GM19468 (cell line): Measurements from ENCODE around the gene RASSF5.
"Not testable (repeated sequence)": the region's sequence is repeated elsewhere in the genome, so short reads cannot be mapped to it uniquely, and the experiment has no call there.

Experiments
- ATAC-seq: cut with Tn5 transposase; IDR thresholded peaks from one replicate; pipeline ENCODE4 v1.9.1; 2021; ENCODE audit warnings: mild to moderate bottlenecking, moderate library complexity, moderate number of reproducible peaks; ENCODE audit not compliant: unreplicated experiment; ENCODE audit errors: extremely low read depth

RASSF5 gene

DNA sequence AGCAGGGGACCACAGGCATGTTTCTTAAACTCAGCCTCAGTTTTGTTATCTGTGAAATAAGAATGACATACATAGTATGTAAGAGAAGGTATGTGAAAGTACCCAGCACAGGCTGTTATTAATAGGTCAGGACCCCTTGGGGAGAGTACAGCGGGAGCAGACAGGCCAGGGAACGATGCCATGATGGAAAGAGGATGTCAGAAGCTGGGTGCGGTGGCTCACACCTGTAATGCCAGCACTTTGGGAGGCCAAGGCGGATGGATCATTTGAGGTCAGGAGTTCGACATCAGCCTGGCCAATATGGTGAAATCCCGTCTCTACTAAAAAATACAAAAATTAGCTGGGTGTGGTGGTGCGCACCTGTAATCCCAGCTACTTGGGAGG is 73.8 kb downstream of the RASSF5 start:
- not testable (repeated sequence) for ATAC-seq

DNA sequence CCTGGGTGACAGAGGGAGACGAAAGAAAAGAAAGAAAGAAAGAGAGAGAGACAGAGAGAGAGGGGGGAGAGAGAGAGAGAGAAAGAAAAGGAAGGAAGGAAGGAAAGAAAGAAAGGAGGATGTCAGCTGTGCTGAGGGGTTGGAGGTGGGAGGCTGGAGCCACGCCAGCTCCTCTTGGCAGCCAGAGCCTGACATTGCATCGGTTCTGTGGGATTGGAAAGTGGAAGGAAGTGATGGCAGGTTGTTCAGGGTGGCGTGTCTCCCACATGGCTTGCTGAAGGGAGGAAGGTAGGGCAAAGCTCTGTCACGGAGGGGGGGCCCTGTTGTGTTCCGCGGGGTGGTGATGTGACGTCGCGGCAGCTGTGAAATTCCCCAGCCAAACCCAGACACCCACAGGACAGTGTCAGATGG is 74.2 kb downstream of the RASSF5 start:
- ATAC-seq = no peak

DNA sequence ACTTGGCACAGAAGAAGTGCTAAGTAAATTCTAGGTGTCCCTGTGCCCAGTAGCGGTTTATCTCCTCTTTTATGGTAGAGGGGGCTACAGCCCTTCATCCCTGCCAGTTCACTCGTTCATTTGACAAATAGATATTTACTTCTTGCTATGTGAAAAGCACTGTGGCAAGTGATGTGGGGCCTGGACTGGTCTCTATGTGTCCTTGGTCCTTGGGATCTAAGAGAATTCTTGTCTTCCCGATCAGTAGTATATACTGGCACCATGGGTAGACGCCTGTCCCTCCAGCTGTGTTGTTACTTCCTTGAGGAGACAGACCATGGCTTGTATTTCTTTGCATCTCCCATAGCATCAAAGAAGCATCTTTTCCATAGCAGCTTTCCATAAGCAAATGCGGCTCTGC is 75.2 kb downstream of the RASSF5 start:
- ATAC-seq = no peak

DNA sequence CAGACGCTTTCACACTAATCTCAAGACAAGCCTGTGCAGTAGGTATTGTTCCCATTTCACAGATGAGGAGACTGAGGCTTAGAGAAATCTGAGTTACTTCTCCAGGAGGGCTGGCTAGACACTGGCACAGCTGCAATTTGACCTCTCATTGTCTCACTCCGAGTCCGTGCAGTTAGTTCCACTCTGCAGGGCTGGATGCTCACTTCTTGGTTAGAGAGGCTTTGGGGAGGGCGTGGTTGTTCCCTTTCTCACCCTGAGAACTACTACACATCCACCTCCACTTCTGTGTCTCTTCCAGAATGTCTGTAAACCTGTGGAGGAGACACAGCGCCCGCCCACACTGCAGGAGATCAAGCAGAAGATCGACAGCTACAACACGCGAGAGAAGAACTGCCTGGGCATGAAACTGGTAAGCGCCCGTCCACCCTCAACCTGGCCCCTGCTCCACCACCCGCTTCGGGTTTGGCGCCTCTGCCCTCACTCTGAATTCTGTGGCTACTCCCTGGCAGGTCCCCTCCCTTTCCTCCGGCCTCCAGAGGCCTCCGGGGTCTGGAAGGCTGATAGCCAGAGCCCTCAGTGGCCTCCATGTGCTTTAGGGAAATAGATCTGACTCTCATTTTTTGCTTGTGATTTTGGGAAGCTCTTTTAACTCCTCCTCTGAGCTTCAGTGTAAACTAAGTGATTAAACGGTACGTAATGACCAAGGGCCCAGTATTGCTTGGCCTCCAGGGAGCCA is 75.8 kb downstream of the RASSF5 start:
- ATAC-seq = no peak

DNA sequence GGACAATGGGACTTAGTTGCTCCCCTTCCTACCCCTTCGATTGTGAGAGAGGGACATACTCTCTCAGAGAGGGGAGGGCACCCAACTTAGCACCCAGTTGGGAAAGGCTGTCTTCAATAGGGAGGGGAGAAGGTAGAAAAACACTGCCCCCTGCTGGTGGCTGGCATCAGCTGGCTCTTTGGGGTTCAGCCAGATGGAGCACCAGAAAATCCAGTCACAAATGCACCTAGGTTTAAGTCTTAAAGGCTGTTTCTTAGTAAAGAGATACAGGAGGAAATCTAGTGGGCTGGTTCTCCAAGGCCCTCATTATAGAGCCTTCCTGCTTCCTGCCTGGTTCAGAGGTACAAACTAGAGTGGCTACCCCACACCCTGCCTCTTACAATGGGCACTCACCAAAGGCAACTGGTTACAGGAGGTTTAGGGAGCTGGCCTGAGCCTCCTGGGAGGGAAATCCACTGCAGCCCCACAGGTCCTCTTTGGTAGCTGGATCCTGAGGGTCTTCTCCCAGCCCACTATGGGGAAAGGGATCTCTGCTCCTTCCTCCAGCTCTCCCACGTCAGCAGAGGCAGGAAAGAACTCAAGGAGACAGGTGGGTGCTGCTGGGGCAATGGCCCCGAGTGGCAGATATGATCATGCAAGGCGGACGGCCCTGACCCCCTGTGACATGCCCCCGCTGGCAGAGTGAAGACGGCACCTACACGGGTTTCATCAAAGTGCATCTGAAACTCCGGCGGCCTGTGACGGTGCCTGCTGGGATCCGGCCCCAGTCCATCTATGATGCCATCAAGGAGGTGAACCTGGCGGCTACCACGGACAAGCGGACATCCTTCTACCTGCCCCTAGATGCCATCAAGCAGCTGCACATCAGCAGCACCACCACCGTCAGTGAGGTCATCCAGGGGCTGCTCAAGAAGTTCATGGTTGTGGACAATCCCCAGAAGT is 76.6 kb downstream of the RASSF5 start:
- no peak for ATAC-seq

DNA sequence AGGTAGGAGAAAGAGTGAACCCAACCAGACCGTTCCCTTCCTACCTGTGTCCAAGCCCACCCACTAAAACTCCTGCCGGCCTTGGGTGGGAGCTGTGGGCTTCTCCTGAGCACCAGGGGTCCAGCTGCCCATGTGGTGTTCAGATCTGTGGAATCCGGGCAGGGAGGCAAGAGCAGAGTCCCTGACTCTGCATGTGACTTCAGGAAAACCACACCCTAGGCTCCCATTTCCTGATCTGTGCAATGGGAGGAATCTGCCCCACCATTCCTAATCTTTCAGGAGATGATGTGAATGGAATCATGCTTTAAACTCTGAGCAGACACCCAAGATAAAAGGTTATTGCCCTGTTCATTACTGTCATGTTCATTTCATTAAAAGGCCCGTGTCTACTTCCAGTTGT is 77.4 kb downstream of the RASSF5 start:
- no peak for ATAC-seq

DNA sequence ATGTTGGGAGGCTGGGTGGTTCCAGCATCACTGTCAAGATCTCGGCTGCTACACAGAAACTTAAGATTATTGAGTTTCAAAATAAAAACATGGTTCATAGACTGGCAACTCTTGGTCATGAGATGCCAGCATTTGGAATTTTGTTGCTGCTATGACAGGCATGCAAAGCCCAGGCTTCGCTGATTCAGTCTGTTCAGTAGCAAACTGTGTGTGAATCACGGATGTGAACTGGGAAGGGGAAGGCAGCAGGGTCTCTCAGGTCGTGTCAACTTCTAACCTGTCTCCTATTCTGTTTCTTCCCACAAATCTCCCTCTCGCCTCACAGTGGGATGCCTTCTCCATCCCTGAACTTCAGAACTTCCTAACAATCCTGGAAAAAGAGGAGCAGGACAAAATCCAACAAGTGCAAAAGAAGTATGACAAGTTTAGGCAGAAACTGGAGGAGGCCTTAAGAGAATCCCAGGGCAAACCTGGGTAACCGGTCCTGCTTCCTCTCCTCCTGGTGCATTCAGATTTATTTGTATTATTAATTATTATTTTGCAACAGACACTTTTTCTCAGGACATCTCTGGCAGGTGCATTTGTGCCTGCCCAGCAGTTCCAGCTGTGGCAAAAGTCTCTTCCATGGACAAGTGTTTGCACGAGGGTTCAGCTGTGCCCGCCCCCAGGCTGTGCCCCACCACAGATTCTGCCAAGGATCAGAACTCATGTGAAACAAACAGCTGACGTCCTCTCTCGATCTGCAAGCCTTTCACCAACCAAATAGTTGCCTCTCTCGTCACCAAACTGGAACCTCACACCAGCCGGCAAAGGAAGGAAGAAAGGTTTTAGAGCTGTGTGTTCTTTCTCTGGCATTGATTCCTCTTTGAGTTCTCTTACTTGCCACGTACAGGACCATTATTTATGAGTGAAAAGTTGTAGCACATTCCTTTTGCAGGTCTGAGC is 79.4 kb downstream of the RASSF5 start:
- no peak for ATAC-seq

DNA sequence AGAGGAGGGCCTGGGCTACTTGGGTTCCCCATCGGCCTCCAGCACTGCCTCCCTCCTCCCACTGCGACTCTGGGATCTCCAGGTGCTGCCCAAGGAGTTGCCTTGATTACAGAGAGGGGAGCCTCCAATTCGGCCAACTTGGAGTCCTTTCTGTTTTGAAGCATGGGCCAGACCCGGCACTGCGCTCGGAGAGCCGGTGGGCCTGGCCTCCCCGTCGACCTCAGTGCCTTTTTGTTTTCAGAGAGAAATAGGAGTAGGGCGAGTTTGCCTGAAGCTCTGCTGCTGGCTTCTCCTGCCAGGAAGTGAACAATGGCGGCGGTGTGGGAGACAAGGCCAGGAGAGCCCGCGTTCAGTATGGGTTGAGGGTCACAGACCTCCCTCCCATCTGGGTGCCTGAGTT is 80.6 kb downstream of the RASSF5 start:
- no peak for ATAC-seq

DNA sequence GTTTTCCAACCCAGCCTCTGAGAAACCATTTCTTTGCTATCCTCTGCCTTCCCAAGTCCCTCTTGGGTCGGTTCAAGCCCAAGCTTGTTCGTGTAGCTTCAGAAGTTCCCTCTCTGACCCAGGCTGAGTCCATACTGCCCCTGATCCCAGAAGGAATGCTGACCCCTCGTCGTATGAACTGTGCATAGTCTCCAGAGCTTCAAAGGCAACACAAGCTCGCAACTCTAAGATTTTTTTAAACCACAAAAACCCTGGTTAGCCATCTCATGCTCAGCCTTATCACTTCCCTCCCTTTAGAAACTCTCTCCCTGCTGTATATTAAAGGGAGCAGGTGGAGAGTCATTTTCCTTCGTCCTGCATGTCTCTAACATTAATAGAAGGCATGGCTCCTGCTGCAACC is 81.2 kb downstream of the RASSF5 start:
- no peak for ATAC-seq

DNA sequence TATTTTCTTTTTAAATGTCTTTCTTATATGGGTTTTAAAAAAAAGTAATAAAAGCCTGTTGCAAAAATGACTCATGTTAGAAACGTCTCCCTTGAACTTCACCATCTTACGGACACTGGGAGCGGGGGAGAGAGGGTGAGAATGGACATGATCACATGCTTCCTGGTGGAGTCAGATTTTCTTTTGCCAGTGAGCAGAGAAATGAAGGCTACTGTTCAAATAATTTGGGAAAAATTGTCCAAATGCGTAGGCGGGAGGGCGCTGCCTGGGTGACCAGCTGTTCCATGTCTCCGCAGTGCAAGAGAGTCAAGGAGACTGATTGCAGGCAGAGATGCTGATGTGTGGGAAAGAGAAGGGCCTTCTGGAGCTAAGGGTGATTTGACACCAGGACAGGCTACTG is 81.9 kb downstream of the RASSF5 start:
- ATAC-seq = no peak

DNA sequence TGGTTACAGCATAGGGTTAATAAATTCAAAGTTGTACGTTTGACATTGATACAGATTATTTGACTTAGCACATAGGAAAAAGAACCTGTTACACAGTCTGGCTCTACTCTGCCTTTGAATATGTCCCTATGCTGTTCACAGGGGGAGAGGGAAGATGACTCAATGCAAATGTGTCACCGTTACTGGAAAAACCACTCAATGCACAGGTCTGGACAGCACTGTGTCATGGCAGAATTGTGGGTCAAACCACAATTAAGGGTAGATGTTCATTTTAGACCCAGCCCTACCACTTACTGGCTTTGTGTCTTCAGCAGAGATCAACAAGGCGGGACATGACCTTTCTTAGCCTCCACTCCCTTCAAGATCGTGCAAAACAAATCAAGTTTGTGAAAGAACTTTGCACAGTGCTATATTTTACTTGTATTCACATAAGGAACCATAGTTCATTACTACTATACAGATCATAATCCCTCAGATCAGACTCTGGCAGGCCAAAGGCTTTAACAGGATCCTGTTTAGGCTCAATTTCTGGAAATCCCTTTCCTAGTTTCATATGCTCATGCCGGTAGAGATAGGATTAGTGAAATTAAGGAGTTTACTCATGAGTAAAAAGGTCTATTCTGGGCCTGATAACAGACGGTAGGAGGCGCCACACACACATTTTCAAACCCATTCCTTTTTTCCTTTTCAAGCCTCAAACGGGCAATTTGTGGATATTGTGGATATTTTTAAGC is 82.9 kb downstream of the RASSF5 start:
- no peak for ATAC-seq

DNA sequence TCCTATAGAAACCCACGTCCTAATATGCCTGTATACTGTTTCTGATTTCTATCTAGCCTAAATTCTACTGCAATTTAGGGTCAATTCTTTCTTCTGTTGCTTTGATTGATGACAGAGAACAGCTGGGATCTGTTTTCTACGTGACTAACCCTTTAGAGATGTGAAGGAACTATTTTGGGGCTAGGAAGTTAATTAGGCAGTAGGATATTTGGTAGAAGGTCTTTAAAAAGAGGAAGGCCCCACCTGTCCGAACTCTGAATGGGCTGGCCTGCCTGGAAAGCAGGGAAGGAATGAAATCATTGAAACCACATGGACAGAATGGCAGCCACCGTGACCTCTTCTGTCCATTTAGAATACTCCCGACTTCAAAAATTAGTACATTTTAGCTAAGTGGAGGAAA is 83.9 kb downstream of the RASSF5 start:
- ATAC-seq = no peak

DNA sequence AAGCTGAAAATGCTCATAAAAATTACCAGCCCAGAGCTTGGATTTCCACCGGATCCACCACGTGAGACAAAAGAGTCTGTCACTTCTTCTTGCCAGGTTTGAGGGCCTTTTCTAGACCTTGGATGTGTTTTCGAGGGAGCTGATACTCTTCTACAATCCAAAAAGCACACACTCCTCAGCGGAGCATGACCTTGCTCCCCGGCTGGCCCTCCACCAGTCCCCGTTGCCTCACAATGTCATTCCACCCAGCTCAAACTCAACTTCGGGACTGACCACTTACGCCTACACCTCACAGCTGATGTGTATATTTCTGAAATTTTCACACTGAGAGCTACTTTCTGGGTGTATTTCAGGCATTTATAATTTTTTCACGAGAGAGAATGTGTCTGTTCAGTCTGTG is 84.4 kb downstream of the RASSF5 start:
- no peak for ATAC-seq

DNA sequence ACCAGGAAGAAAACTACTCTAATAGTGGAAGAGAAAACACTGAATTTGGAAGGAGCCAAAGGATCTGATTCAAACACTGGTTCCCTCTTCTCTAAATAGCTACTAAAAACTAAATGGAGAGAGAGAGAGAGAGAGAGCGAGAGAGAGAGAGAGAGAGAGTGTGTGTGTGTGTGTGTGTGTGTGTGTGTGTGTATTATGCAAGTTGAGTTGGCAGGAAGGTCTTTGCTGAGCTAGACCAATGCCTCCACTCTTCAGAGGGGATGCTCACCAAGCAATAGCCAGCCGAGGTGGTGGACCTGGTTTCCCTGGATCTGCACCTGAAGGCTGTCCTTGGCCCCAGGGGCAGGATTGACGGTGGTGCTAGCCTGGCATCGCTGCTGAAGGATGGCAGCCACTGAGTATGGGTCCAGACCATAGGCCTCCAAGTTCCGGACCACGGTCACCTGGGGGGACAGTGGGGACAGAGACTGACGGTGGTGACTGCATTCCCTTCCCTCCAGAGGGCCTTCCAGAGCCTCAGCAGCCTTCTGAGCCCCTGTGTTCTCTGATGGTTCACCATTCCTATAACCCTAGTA is 86.1 kb downstream of the RASSF5 start:
- no peak for ATAC-seq

DNA sequence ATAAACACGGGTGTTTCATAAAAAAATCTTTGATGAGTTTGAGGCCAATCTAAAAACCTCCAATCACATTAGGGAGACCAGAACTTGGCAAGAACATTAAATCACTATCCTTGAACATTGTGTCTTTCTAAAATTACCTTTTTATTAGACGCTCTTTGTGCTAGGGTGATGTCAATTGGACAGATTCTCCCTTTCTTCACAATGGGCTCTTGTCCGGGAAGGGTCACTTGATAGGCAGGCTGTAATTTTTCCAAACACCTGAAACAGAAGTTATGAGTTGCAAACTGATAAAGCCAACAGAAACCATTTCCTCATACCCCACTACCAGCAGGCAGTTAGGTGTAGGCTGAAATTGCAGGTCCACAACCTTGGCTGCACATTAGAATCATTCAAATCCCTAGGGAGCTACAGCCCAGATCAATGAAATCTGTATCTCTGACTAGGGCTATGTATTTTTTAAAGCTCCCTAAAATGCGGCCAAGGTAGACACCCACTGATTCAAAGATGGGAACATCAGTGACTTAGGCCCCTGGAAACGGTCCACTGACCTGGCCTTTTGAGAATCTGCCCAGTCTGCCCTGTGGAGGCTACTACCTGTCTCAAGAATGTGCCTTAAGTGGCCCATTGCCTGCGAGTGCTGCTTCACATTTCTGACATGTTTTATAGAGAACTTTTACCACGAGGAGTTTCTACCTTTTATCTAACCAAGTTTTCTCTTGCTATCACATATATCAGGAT is 88.4 kb downstream of the RASSF5 start:
- no peak for ATAC-seq

DNA sequence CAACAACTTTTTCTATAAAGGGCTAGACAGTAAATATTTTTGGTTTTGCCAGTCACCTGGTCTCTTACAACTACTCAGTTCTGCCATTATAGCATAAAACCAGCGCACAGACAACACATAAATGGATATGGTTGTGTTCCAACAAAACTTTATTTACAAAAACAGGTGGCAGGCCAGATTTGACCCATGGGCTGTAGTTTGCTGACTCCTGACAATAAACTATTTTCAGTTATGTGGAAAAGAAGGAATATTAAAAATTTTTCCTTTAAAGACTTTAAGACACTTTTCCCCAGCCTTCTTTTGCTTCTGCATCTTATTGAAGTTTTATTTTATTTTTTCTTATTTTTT is 89.0 kb downstream of the RASSF5 start:
- no peak for ATAC-seq

DNA sequence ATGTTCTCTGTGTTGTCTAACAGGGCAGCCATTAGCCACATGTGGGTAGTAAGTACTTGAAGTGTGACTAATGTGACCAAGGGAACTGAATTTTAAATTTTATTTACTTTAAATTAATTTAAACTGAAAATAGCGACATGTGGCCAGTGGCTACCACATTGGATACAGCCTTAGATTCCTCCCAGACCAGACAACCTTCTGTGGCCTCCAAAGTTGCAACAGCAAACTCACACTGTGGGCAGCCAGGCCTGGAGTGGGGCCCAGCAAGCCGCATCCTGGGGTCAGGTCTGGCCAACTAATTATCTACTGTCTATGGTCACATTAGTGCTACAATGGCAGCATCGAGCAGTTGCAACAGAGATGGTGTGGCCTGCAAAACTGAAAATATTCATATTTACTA is 93.2 kb downstream of the RASSF5 start:
- ATAC-seq = no peak

DNA sequence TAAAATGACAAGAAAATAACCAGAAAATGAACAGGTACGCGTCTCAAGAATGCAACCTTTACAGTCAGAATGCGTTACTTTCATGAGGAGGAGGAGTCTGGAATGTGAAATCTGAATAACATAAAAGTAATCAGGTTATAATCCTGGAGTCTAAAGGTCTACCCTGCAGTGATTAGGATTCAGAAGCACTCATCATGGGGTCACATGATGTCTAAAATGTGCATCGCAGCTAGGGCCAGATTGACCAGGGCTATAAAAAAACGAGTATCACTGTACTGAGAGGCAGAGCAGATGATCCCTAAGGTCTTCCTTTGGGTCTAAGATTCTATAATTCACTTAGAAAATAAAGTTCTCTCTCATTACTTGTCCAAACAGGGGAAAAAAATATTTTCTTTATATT is 97.5 kb downstream of the RASSF5 start:
- no peak for ATAC-seq

DNA sequence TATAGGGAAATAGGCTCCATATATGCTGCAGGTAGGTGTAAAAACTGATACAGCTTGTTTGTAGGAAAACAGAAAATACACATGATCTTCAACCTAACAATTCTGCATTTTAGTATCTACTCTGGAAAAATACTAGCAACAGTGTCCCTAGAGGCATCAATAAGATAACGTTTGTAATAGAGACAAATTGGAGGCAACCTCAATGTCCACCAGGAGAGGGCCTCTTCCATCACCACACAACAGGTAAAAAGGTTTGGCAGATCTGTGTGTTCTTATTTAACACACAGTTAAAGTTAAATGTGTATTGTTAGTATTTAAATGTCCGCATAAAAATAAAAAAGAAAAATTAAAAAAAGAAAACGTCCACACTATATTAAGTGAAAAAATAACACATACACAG is 99.5 kb downstream of the RASSF5 start:
- no peak for ATAC-seq
